ENCODE measurements around the gene FLYWCH1.

DNA sequence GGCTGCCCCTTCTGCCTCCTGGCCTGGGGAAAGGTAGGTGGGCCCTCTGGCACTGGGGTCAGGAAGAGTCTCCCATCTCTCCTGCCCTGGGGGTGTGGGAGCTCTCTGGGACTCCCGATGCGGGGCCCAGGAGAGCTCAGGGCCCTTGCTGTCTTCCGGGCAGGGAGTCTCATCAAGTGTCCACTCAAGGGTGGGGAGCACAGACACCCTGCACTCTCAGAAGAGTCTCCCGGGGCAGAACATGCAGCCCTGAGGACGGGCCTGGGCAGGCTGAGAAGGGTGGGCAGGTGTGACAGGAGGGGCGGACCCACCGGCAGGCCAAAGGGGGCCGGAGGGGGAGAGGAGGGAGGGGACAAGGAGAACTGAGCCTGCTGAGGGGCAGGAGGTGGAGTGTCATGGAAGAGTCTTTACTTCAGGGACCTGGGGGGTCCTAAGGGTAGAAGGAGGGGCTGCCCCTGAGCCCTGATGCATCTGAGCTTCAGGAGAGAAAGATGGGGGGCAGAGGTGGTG is 76.9 kb downstream of the FLYWCH1 start:
- TF ChIP-seq, protein P1, sequence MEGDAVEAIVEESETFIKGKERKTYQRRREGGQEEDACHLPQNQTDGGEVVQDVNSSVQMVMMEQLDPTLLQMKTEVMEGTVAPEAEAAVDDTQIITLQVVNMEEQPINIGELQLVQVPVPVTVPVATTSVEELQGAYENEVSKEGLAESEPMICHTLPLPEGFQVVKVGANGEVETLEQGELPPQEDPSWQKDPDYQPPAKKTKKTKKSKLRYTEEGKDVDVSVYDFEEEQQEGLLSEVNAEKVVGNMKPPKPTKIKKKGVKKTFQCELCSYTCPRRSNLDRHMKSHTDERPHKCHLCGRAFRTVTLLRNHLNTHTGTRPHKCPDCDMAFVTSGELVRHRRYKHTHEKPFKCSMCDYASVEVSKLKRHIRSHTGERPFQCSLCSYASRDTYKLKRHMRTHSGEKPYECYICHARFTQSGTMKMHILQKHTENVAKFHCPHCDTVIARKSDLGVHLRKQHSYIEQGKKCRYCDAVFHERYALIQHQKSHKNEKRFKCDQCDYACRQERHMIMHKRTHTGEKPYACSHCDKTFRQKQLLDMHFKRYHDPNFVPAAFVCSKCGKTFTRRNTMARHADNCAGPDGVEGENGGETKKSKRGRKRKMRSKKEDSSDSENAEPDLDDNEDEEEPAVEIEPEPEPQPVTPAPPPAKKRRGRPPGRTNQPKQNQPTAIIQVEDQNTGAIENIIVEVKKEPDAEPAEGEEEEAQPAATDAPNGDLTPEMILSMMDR (conservative IDR thresholded peaks at IDR 0.05; ENCODE audit: low read length) = no peak
- no peak for TF ChIP-seq EZH2phosphoT487 (IDR thresholded peaks at IDR 0.05; ENCODE audit: borderline replicate concordance, low read depth, low read length)

Data from OCI-LY7 (cell line).